IPS DF 4.7 (cell line): ENCODE results near the gene SEL1L.
"Not testable (repeated sequence)": the region's sequence is repeated elsewhere in the genome, so short reads cannot be mapped to it uniquely, and the experiment has no call there.

ENCODE experiments used
- DNase-seq: peaks from one replicate; pipeline ENCODE4 v3.0.0-alpha.2; 2013; ENCODE audit warnings: low spot score; ENCODE audit errors: extremely low read depth

Gene SEL1L

GRCh38 chr14:81474685-81475324 lies 58.8 kb downstream of the SEL1L start:
- DNase-seq, result no peak

- DNase-seq, result no peak
Measured at GRCh38 chr14:81474148-81474492, 59.5 kb downstream of the SEL1L start.

- DNase-seq, result no peak
Measured at GRCh38 chr14:81473456-81474147, 60.1 kb downstream of the SEL1L start.

- no peak for DNase-seq
Measured at GRCh38 chr14:81472096-81472800, 61.4 kb downstream of the SEL1L start.

- DNase-seq, result no peak
Measured at GRCh38 chr14:81471062-81471461, 62.6 kb downstream of the SEL1L start.

- DNase-seq, result not testable (repeated sequence)
Measured at GRCh38 chr14:81470557-81470826, 63.2 kb downstream of the SEL1L start.

GRCh38 chr14:81466854-81467253 lies 66.8 kb downstream of the SEL1L start:
- DNase-seq, result no peak

GRCh38 chr14:81465507-81466228 lies 68.0 kb downstream of the SEL1L start:
- DNase-seq, result no peak

GRCh38 chr14:81465003-81465392 lies 68.7 kb downstream of the SEL1L start:
- DNase-seq, result not testable (repeated sequence)

GRCh38 chr14:81464253-81465002 lies 69.2 kb downstream of the SEL1L start:
- DNase-seq, result peak; percentile 68

GRCh38 chr14:81462356-81462755 lies 71.3 kb downstream of the SEL1L start:
- not testable (repeated sequence) for DNase-seq

- DNase-seq, result no peak
Measured at GRCh38 chr14:81459912-81460311, 73.7 kb downstream of the SEL1L start.

GRCh38 chr14:81458352-81458751 lies 75.3 kb downstream of the SEL1L start:
- no peak for DNase-seq

GRCh38 chr14:81455390-81455789 lies 78.3 kb downstream of the SEL1L start:
- DNase-seq, result no peak

- DNase-seq, result no peak
Measured at GRCh38 chr14:81454572-81455218, 79.0 kb downstream of the SEL1L start.

- no peak for DNase-seq
Measured at GRCh38 chr14:81453166-81453766, 80.4 kb downstream of the SEL1L start.

- no peak for DNase-seq
Measured at GRCh38 chr14:81452341-81453133, 81.1 kb downstream of the SEL1L start.

- DNase-seq, result no peak
Measured at GRCh38 chr14:81450976-81451375, 82.7 kb downstream of the SEL1L start.

GRCh38 chr14:81450100-81450531 lies 83.5 kb downstream of the SEL1L start:
- no peak for DNase-seq

GRCh38 chr14:81449576-81449975 lies 84.1 kb downstream of the SEL1L start:
- no peak for DNase-seq
